ENCODE results near the gene MICAL2.

MICAL2 gene

DNA sequence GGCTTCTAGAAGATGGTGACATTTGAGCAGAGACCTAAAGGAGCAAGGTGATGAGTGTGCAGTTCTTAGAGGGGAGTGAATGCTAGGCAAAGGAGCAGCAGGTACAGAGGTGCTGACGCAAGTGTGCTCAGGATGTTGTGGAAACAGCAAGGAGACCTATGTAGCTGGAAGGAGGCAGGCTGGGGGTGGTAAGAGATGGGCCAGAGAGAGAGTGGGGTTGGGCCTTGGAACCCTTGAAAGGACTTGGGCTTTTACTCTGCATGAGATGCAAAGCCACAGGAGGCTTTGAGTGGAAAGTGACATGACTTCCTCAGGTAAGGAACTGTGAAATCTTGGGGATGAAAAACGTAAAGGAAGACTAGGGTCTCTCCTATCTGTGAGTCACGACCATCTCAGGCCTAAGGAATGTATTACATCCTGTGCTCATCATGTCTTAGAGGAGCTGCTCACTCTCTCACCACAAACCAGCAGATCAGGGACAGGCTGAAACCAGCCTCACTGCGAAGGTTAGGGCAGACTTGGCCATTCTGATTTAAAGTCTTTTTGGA is 65.4 kb downstream of the MICAL2 start:
- DNase-seq, result no peak

DNA sequence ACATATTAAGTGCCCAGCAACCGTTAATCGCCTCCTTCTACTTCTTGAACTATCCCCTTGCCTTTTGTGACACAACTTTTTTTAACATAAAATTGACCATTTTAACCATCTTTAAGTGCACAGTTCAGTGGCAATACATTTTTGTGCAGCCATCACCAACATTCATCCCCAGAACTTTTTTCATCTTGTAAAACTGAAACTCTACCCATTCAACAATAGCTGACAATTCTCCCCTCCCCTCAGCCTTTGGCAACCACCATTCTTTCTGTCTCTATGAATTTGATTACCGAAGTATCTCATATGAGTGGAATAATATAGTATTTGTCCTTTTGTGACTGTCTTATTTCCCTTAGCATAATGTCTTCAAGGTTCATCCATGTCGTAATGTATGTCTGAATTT is 66.0 kb downstream of the MICAL2 start:
- no peak for DNase-seq

DNA sequence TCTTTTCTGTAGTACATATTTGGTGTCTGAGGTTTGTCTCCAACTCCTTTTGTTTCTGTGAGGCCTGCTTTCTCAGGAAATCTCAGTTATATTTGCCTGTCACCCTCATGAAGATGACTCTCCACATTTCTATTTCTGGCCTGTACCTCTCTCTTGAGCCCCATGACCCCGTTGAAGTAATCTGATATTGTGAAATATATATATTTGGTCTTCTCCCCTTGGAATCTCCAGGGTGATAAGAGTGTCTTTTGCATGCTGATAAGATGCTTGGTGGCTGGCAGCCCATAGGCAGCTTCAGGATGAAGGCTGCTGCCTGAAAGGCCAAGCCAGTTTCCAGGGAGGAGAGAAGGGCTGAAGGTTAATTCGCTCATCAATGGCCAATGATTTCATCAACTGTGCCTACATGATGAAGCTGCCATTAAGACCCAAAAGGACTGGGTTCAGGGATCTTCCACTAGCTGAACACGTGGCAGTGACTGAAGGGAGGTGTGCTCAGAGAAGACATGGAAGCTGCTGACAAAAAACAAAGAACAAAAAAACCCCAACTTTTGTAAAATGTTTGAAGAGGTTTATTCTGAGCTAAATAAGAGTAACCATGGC is 67.4 kb downstream of the MICAL2 start:
- no peak for DNase-seq

DNA sequence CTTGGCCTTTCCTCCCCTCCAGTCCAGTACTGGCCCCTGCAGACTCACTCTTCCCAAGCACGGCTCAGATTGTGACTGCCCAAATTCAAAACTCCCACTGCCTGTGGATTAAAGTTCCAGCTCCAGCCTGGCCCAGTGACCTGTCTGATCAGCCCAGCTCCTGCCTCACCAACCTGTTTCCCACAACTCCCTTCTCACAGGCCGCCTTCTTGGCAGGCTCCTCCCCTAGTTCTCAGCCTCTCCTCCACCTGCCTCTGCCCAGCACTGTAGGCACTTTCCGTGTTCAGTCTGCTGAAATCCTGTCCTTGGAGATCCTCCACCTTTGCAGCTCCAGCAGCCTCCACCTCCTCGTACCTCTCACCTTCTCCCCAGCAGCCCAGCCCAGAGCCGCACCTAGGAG is 68.6 kb downstream of the MICAL2 start:
- no peak for DNase-seq

DNA sequence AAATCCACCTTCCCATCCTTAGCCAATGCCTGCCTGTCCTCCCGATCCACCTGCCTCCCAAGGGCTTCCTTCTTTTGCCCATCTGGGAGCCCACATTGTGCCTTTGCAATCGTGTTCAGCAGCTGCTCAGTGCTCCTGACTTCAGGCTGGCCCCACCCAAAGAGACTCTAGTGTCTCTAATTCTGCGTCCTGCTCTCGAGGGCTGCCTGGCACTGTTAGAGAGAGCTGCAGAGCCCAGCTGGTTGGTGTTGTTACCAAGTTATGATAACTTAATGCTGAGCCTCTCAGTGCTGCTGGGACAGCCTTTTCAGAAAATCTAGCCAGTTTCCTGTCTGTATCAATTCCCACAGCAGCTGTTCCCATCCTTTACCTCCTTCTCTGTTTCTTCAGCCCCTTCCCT is 69.1 kb downstream of the MICAL2 start:
- DNase-seq, result no peak

DNA sequence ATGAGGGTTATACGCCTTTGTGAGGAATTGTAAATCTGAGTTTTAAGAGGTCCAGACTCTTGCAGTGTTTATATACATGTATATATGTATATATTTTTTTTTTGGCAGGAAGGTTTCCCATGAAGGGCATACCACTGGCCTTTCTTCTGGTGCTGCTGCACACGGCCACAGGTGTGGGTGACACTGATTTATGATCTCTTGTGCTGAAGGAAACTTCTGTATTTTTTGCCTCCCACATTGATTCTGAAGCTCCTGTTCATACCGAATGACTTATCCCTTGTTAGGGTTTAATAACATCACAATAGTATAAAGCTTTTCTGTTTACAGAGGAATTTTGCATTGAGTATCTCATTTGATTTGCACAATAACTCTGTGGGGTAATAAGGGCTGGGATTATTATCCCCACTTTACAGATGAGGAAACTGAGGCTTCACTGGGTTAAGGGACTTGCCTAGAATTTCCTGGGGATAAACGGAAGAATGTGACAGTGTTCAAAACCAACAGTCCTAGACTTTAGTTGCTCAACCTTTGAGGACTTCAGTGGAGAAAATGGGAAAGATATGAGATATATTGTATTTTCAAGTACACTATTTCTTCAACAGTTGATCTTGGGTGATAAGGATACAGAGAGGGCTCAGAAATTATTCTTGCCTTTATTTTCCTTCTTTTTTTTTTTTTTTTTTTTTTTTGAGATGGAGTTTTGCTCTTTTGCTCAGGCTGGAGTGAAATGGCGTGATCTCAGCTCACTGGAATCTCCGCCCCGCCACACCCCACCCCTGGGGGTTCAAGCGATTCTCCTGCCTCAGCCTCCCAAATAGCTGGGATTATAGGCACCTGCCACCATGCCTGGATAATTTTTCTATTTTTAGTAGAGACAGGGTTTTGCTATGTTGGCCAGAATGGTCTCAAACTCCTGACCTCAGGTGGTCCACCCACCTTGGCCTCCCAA is 70.1 kb downstream of the MICAL2 start:
- no peak for DNase-seq

DNA sequence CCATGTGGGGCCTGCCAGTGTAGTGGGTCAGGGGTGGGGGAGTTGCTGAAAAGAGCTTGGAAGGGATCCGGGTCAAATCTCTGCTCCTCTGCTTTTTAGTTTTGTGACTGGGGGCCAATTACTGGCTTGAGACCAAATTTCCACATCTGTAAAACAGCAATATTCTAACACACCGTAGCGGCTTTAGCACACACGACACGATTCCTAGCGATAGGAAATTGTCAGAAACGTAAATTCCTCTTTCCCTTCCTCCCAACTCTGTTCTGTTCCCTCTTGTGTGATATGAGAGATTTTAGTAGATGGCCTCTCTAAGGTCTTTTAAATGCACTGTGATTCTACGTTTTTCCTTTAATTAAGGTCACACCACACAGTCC is 71.9 kb downstream of the MICAL2 start:
- DNase-seq, result no peak

DNA sequence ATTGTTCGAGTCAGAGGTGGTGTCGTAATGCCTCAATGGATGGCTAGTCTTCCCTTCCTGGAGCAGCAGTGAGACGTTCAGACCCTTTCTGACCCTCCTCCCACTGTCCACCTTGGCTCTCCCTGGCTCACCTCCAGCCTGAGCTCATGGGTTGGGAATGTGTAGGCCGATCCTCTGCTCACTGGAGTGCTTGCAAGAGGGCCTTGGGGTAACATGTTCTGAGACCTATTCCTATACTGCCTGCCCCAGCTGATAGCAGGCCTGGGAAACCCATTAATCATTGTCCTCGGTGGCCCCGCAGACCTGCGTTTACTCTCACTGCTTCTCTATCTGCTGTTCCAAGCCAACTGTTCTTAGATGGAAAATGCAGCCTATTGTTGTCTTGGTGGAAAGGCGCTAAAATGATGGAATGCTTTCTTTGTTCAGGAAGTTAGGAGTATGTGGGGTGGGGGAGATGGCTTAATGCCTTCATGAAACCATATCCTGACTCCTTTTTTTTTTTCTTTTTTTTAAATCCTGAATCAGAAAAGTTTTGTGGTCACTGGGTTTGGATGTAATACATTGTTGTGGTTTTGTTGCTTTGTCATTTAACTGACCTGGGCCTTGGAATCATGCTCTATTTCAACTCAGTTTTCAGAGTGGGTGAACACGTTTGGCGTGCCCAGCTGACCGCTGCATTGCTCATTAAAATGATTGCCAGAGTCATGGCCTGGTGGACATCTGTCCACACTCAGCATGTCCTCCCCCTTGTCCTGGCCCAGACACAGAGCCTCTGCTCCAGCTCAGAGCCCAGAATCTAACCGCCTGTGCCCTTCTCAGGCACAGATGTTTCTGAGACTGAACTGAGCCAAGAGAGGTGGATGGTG is 72.5 kb downstream of the MICAL2 start:
- no peak for DNase-seq

DNA sequence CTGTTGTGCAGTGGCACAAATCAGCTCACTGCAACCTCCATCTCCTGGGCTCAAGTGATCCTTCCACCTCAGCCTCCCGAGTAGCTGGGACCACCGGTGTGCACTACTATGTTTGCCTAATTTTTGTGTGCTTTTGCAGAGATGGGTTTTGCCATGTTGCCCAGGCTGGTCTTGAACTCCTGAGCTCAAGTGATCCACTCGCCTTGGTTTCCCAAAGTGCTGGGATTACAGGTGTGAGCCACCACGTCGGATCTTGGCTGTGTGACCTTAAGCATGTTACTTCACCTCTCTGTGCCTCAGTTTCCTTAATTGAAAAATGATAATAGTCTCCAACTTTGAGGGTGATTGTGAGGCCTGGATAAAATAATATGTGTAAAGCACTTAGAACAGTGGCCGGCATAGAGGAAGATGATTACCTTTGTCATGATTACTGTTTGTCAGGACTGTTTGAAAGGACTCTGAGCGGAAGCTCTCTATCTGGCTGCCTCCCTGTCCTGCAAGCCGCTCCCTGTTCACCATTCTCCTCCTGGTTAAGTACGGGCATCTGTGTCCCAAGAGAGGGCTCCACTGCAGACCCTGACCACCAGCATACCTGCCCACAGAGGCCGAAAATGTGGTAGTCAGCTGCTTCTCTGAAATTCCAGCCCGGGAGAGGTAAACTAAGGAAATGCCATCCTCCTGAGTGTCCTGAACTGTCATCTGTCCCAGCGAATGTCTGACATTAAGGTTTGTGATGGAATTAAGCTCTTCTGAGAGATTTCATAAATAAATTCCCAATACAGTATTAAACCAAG is 73.6 kb downstream of the MICAL2 start:
- no peak for DNase-seq

DNA sequence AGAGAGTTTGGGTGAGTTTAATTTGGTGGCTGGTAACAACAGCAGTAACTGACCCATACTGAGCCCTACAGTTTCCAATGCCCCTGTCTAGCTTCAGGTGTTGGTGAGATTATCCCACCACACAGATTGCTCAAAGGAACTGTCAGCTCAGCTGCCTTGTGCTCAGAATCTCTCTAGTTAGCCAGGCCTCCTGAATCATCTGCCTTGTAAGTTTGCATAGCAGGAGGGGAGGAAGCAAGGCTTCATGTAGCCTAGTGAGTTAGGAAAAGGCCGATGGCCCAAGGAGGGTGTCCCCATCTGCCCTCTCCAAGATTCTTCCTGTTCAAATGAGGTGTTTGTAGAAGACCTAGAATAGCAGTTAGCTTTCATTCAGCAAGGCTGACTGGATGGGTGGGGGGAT is 74.3 kb downstream of the MICAL2 start:
- DNase-seq, result no peak

DNA sequence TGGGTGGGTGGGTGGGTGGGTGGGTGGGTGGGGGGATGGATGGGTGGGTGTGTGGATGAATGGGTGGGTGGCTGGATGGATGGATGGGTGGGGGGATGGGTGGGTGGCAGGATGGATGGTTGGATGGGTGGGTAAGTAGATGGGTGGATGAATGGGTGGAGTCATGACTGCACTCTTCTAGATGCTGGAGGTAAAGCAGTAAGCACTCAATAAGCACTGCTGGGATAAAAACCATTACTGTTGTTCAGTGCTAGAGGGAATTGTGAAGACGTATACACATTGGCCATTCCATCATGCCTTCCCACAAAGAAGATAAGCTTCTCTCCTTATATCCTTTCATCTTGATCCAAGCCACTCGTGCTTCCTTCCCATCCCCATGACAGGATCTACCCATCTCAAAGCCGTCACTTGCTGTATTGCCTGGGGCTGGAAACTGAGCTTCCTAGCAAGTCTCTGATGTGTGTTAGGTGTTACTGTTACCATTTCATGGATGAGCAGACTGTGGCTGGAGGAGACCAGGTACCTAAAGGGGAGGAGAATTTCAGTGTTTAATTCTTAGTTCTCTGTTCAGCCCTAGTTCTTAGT is 74.8 kb downstream of the MICAL2 start:
- no peak for DNase-seq

DNA sequence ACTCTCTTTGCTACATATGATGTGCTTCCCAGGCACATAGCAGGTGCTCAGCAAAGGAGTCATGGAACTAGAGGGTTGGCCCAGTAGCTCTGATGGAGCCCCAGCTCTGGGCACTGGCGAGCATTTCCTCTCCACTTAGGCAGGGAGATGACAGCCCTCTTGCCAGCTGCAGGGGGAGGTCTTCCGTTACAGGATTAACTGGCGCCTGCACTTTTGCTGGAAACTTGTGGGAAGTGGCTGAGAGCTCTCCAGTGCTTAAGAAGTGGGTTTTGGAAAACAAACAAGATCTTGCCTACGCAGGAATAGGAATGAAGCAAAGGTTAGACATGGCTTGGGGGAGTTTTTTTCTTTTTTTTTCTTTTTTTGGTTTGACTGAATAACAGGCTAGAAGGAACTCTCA is 75.5 kb downstream of the MICAL2 start:
- DNase-seq, result no peak

DNA sequence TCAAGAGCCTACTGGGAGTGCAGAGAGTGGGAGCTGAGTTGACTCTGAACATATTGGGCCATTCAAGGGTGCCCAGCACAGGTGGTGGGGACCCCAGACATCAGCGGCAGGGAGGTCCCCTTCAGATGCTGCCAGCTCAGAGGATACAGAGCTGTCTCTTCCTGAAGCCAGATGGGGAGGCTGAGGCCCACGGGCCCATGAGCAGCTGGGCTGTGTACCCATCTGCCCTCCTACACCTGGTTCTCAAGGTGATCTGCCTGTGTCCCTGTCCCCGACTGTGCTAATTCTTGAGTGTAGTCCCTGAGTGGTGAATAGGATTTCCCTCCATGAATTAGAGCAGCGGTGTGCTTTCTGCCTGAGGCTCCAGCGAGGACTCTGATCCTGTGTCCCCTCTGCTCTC is 76.3 kb downstream of the MICAL2 start:
- peak; percentile 32 for DNase-seq

DNA sequence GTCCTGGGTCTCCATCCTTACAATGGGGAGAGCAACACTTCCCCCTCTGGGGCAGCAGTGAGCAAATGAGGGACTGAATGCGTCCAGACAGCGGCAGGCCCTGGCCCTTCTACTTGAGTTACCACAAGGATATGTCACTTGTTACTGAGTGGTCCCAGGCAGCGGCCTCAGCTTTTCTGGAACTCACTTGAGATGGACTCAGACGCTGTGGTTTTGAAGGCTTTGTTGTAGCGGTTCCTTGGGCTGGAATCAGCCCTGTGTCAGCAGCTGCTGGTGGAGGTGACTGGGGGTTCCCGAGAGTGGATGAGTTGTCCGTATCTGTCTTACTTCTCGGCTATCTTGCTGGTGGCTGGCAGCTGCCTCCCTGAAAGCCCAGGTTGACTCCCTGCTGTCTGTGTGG is 77.0 kb downstream of the MICAL2 start:
- peak; percentile 64 for DNase-seq

DNA sequence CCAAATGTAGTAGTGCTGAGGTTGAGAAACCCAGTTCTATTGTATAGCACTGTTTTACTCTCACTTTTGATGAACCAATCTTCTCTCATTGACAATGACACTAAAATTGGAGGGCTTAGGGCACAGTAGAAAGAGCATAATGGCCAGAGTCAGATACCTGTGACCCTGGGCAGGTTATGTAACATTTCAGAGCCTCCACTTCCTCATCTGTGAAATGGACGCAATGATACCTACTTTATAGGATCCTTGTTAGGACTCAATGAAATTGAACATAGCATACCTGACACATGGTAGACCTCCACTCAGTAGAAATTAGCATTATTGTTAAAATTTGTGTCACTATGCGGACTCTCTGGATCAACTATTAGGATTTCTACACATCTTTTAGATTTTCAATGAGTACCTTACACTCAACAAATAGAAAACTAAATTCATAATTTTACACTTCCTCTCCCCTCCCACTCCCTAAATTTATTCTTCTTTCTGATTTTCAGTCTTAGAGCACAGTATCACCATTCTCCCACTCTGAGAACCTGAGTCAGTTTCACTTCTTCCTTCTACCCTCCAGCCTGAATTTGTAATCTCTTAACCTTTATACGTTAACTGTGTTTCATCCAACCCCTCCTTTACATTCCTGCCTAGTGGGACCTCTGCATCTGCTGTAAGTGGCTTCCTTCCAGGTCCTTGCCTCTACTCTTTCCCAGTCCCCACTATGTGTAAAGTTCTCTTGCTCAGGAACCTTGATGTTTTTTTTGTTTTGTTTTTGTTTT is 78.3 kb downstream of the MICAL2 start:
- no peak for DNase-seq

DNA sequence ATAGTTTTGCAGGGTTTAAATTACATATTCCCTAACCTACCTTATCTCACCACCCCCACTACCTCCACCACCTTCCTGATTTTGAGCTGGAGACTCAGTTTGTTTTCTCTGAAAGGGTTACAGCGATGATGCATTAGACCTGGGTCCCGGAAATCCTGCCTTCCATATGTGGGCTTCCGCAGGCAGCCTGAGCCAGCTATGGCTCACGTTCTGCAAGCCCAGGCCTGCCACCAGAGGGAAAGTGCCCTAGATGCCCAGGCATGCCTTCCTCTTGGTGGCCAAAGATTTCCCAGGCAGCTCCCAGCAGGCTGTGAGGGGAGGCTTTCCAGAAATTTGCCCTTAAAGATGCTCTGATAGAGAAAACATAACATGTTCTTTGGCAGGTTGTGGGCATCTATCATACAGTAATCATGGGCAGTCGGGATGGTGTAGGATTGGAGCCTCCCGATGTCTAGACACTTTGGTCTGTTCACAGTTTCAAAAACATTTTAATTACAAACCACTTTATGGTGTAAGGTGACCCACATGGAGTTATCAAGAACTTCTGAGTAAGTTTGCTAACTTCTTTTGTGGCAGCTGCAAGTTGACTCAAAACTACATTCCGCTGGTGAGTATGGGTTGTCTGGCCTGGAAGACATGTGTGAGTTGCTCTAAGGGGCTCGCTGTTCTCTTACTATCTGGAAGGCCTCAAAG is 79.3 kb downstream of the MICAL2 start:
- no peak for DNase-seq

DNA sequence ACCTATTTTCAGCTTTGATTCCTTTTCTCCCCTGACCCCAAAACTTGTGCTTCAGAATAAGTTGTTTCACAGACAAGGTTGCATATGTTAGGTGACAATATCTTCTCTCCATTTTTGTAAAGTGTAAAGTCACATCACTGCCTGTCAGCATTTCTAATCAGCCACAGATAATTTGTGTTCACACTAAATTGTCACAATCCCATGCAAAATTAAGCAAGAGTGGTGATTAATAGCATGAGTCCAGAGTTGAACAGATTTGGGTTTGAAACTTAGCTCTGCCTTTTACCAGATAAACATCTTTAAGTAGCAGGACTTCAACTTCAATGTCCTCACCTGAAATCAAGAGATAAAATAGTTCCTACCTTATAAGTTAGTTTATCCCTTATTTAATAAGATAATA is 80.1 kb downstream of the MICAL2 start:
- no peak for DNase-seq

DNA sequence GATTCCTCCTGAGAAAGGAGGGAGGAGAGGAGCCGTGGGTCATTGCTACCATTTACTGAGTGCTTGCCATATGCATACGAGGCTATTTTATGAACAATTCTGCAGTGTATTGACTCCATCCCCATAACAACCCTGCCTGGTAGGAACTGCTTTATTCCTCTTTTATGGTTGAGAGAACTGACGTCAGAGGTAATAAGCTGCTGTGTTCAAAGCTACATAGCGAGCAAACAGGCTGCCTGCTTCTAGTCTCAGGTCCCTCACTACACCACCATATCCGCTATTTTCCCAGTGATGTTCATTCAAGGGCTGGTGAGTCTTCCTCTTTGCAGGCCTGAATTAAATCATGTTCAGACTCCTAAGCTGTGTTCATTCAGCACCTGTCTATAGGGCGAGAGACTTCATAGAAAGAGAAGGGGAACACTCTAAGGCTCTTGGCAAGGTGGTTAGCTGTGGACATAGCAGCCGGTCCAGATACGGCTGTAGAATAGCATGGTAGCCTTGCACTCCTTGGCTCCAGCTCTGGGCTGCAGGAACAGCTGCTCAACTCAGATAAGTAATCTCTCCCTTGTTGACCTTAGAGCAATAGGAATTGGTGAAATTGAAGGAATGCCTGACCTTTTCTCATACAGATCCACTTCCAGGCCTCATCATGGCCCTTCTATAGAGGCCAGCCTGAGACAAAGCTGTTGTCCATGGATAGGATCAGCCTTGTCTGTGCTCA is 82.6 kb downstream of the MICAL2 start:
- DNase-seq, result no peak

DNA sequence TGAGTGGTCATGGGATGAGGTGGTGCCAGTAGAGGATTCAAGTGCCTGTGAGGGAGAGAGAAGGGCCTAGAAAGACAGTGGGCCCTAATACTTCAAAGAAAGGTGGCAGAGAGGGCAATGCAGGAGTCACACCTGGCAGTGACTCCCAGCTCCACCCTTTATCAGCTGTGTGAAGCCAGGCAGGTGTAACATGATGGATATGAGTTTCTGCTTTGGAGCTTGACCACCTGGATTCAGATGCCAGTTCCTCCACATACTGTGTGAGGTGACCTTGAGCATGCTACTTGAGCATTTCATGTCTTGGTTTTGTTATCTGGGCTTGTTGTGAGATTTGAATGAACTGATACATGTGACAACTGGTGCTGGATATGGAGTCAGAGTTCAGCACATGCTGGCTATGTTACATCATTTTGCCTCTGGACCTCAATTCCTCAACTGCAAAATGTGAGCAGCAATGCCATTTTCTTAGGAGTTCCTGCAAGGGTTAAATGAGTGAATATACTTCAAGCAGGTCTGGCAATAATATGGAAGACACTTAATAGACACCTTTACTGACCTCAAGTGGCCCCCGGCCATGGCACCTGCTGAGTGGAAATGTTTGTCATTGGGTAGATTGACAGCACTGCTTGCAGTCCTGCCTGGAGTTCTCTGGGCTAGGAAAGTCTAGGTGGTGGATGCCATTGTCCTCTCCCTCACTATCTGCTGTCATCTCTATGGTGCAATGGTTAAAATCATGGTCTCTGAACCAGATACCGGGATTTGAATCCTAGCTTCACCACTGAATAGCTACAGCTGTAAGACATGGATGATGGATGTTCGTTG is 83.3 kb downstream of the MICAL2 start:
- DNase-seq, result no peak

Data from retina (tissue), 1 donor.